ENCODE measurements around the gene METTL5. TPM values are rescaled to one million over a fixed set of nuclear protein-coding genes. Genes with fewer than 3 reads are reported as not detected.

METTL5 gene
- total and polyA plus RNA-seq, 9 of the 15 experiments (the other 6 are each of a cell fraction or from before 2014, with no cell fraction given), result 149 to 471 (median 224) TPM

DNA sequence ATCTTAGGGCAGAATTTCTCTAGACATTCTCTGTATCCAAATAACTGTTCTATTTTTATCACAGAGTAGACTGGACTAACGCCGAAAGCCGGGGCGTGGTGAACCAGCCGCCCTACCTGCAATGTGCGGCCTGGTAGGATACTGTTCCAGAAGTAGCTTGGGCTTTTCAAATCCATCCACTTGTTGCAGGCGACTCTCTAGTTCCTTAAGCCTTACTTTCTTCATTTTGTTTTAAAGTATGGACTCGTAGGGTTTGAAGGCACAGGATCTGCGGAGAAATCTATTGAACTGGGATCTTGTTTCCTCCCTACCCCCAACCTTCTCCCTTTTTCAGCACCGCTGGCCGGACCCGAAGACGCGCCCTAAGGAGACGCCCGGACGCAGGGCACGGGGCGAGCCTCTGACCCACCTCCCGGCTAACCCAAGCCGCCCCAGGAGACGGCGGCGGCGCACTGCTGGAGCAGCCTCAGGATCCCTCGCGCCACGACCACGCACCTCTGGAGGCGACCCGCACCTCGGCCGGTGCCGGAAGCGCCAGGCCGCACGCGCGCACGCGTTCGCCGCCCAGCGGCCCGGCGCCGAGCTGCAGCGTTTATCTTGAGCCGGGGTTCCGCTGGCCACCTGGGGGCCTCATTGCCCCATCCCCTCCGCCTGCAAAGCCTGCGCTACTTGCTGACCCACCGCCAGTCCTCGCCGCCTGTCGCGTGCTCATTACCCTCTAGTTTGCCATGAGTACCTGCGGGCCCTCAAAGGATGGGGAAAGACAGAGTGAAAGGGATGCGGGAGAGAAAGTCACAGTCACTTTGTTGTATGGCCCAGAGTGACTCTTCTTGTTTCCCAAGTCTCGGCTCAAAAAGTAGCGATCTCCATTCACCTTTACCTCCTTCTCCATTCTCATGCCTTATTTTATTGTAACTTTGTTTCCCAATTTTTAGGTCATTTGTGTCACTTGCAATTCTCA, at the start of gene METTL5 (continued):
- TF ChIP-seq, protein P1, sequence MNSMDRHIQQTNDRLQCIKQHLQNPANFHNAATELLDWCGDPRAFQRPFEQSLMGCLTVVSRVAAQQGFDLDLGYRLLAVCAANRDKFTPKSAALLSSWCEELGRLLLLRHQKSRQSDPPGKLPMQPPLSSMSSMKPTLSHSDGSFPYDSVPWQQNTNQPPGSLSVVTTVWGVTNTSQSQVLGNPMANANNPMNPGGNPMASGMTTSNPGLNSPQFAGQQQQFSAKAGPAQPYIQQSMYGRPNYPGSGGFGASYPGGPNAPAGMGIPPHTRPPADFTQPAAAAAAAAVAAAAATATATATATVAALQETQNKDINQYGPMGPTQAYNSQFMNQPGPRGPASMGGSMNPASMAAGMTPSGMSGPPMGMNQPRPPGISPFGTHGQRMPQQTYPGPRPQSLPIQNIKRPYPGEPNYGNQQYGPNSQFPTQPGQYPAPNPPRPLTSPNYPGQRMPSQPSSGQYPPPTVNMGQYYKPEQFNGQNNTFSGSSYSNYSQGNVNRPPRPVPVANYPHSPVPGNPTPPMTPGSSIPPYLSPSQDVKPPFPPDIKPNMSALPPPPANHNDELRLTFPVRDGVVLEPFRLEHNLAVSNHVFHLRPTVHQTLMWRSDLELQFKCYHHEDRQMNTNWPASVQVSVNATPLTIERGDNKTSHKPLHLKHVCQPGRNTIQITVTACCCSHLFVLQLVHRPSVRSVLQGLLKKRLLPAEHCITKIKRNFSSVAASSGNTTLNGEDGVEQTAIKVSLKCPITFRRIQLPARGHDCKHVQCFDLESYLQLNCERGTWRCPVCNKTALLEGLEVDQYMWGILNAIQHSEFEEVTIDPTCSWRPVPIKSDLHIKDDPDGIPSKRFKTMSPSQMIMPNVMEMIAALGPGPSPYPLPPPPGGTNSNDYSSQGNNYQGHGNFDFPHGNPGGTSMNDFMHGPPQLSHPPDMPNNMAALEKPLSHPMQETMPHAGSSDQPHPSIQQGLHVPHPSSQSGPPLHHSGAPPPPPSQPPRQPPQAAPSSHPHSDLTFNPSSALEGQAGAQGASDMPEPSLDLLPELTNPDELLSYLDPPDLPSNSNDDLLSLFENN (IDR thresholded peaks at IDR 0.05; ENCODE audit: low read depth in 2 of 2, low read length in 2 of 2), result peak; percentile 34 to 67; a peak in 1 of 4 replicates
- TF ChIP-seq, protein P2, sequence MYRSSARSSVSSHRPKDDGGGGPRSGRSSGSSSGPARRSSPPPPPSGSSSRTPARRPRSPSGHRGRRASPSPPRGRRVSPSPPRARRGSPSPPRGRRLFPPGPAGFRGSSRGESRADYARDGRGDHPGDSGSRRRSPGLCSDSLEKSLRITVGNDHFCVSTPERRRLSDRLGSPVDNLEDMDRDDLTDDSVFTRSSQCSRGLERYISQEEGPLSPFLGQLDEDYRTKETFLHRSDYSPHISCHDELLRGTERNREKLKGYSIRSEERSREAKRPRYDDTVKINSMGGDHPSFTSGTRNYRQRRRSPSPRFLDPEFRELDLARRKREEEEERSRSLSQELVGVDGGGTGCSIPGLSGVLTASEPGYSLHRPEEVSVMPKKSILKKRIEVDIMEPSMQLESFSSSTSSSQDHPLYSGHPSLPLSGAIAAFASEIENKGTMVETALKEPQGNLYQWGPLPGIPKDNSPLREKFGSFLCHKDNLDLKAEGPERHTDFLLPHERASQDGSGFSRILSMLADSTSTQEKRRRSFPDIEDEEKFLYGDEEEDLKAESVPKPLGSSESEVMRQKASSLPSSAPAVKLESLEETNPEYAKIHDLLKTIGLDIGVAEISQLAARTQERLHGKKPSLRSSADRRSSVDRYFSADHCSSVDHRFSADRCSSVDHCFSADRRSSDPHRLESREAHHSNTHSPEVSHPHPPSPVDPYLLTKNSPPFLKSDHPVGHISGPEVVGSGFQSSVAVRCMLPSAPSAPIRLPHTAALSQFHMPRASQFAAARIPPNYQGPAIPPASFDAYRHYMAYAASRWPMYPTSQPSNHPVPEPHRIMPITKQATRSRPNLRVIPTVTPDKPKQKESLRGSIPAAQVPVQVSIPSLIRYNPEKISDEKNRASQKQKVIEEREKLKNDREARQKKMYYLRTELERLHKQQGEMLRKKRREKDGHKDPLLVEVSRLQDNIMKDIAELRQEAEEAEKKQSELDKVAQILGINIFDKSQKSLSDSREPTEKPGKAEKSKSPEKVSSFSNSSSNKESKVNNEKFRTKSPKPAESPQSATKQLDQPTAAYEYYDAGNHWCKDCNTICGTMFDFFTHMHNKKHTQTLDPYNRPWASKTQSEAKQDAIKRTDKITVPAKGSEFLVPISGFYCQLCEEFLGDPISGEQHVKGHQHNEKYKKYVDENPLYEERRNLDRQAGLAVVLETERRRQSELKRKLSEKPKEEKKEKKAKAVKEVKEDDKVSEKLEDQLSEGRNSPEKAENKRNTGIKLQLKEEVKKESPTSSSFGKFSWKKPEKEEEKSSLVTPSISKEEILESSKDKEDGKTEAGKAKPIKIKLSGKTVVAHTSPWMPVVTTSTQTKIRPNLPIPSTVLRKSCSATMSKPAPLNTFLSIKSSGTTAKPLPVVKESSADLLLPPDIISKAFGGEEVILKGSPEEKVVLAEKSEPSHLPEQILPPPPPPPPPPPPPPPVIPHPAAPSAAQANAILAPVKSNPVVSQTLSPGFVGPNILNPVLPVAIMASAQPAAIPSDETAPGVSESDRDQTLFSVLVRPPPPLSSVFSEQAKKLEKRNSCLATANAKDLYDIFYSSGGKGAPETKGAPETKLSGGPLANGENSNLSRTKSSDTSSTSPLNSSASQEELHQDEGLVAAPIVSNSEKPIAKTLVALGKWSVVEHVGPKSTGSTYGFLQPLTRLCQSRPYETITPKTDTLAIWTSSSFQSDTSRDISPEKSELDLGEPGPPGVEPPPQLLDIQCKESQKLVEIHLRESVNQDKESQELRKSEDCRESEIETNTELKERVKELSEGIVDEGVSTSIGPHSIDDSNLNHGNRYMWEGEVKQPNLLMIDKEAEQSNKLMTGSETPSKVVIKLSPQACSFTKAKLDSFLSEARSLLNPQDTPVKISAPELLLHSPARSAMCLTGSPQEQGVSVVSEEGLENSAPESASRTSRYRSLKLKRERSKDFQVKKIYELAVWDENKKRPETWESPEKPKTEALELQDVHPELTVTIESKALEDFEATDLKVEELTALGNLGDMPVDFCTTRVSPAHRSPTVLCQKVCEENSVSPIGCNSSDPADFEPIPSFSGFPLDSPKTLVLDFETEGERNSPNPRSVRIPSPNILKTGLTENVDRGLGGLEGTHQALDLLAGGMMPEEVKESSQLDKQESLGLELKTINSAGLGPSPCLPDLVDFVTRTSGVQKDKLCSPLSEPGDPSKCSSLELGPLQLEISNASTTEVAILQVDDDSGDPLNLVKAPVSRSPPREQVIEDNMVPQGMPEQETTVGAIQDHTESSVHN (IDR thresholded peaks at IDR 0.05; ENCODE audit: borderline replicate concordance in 1 of 2, low read depth in 1 of 2), result no peak
- TF ChIP-seq RAD21 (CRISPR knock-in tag; conservative IDR thresholded peaks at IDR 0.05 in 1 of 2, IDR thresholded peaks at IDR 0.05 in 1 of 2), result peak; percentile 100
- no peak for TF ChIP-seq CCAR2 (IDR thresholded peaks at IDR 0.05; ENCODE audit: low read depth, low read length)

Measured in K562 (cell line).